LoVo (cell line): ENCODE results near the gene GBE1.
A peak's percentile ranks its signal among the peaks of the same experiment; 100 is the strongest.
"Not testable (repeated sequence)": the region's sequence is repeated elsewhere in the genome, so short reads cannot be mapped to it uniquely, and the experiment has no call there.

Source experiments
- DNase-seq: peaks from one replicate; pipeline ENCODE4 v3.0.0-alpha.2; 2016; ENCODE audit warnings: low spot score

GBE1 gene

DNA sequence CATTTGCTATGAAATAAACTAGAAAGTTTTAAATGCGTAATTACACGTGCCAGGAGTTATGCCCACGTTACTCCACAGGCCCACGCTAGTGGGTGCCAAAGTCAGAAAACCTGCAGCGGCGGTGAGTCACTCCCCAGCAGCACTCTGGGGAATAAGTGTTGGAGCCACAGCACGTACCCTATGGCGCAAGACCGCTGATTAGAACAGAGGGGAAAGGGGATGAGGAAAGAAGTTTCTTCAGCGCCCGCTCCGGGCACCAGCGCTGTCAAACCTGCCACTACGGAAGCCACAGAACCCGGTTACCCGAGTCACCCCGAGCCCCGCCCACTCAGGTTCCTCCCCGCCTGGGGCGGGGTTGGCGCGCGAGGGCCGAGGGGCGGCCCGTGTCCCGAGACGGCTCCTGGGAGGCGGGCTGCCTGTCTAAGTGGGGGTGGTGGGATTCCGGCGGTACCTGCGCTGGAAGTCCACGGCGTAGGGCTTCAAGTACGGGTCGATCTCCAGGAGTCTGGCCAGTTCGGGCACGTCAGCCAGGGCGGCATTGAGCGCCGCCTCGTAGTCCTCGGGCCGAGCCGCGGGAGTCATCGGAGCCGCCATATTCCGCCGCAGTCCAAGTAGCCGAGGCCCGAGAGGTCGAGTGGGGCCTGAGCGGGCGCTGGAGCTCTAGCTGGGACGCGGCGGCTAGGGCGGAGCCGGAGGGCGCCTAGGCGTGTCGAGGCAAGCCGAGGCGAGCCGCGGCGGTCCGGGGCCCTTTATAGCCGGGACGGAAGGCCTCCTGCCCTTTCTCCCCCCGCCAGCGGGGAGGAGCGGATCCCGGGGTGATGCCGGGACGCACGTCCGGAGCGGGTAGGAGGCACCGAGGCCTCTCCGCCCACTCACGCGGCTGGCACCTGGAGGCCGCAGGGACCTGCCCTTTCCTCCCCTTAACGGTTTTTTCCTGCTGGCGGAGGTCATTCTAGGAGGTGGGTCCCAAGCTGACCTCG lies at the start of gene GBE1:
GBE1 (minus strand) TSS at position 722 of the 980 bp plus-strand sequence; CDS start at position 594, 128 bp downstream.
- DNase-seq = peak; percentile 85

DNA sequence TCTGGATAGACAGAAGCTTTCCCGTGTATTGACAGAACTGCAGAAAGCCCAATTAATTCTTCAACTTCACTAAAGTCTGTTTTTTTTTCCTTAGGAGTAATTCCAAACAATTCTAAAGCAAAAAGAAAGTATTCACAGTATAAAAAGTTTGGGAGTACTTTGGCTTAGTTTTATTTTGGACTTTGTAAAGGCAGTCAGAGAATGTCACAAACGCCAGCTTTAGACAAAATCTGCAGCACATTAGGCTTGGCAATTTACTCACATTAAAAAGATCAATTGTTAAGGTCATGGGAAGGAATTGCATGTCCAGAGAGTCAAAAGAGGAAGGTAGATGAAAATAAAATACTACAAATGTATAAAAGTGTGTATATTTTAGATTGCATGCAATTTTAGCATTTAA lies 47.5 kb upstream of the GBE1 start:
- no peak for DNase-seq

DNA sequence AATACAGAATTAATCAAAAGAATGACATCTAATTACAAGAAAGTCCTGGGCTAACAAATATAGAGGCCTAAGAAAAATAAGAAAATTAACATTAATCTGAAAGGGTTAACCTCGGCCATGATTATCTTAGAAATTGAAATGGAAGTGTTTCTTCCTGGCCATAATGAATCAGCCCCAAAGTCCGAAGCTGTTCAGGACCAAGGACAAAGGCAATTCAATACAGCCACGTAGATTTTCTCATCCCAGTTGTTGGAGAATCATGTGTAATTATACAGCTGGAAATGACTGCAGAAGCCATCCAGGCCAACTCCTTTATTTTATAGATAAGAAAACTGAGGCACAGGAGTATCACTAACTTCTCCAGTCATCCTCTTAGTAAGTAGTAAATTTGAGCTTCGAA lies 38.0 kb upstream of the GBE1 start:
- DNase-seq = no peak

DNA sequence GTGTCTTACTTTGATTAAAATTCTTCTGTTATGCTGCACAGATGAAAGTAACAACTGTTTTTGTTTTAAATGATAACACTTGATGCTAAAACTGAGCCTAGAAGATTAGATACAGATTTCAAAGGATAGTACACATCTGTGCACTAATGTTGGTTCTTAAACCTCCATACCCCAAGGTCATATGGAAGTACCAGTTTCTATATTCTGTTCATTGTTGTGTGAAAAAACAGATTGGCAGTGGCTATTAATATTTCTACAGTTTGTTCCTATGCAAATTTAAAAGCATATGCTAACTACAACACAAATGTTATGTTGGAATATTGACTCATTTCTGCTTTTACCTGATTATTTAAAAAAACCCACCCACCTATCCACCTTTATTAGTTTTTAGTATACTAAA lies 32.0 kb upstream of the GBE1 start:
- no peak for DNase-seq

DNA sequence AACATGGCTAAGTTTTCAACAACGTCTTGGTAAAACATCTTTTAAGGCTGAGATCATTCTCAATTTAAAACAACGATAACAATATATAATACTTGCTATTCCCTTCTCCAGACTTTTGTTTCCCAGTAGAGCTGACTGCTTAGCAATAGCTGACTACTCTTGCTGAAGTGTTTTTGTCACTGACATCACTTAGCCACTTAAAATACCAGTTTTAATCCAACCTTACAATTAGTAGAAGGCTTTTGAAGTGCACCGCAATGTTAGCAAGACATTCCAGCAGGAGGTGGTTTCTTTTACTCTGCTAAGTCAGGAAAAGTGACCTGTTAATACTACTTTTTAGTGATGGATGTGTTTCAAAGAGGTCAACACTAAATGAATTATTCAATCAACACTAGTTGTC lies 28.7 kb upstream of the GBE1 start:
- DNase-seq = no peak

GRCh38 chr3:81789691-81790090 lies 28.2 kb upstream of the GBE1 start:
- no peak for DNase-seq

DNA sequence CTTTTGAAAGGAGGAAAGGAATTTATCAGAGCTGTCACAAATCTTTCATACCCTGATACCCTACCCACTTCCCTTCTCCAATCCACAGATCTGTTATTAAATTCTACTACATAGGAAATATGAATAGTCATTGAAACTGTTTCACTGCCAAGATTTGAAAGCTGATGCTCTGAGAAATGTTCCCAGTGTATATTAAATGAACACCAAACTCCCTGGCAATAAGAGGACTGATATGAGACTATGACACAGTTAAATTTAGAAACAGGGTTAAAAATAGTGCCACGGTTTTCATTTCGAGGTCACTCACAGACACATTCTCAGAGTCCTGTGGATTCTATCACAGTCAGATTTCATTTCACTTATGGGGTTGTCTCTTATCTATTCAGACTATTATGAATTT lies 27.2 kb upstream of the GBE1 start:
- DNase-seq = no peak

DNA sequence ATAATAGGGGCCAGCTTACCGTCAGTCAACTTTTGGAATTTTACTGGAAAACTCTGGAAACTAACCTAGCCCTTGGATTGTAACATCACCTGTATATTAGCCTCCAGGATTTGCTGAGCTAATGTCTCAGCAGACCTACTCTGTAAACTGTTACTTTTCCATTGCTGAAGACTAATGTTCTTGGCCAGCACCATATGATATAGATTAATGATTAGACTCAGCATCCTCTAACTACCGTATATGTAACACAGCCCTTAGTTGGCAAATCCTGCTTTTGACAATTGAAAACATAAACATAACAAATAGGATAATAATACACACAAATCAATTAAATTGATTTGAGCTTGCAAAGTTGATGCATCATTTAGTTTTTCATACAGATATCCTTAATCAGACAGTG lies 26.6 kb upstream of the GBE1 start:
- no peak for DNase-seq

- DNase-seq = no peak
Observed at GRCh38 chr3:81782585-81782984, 21.1 kb upstream of the GBE1 start.

GRCh38 chr3:81778678-81779182 lies 17.3 kb upstream of the GBE1 start:
- DNase-seq = no peak

GRCh38 chr3:81776643-81777042 lies 15.2 kb upstream of the GBE1 start:
- DNase-seq = no peak

- no peak for DNase-seq
Observed at GRCh38 chr3:81770710-81771109, 9.3 kb upstream of the GBE1 start.

GRCh38 chr3:81769299-81769698 lies 7.9 kb upstream of the GBE1 start:
- no peak for DNase-seq

- not testable (repeated sequence) for DNase-seq
Observed at GRCh38 chr3:81767250-81767859, 5.9 kb upstream of the GBE1 start.

DNA sequence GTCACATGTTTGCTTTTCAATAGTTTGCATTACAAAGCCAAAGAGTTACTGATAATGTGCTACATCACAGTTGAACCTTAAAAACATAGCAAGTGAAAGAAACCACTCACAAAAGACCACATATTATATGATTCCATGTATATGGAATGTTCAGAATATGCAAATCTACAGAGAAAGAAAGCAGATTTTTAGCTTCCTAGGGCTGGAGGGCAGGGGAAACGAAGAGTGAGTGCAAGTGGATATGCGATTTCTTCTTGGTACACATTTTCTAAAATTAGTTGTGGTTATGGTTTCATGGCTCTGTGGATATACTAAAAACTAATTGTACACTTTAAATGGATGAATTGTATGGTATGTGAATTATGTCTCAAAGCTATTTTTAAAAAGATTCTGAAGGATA lies 4.0 kb upstream of the GBE1 start:
- DNase-seq = no peak

- no peak for DNase-seq
Observed at GRCh38 chr3:81764665-81765064, 3.2 kb upstream of the GBE1 start.

DNA sequence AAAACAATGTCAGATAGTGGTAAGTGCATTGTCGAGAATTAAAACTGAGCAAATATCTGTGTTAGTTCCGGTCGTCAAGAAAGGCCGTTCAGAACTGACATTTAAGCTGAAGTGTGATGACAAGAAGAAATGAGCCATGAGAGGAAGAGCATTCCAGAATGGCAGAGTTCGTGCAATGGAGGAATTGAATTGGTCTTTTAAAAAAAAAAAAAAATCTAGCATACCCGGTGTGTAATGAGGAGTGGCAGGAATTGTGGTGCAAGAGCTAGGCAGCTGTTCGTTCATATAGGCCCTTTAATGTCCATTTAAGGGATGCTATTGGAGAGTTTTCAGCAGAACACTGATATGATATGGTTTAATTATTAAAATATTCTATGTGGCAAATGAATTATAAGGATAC lies 2.6 kb upstream of the GBE1 start:
- DNase-seq = no peak

GRCh38 chr3:81763001-81763400 lies 1.6 kb upstream of the GBE1 start:
- DNase-seq = no peak

DNA sequence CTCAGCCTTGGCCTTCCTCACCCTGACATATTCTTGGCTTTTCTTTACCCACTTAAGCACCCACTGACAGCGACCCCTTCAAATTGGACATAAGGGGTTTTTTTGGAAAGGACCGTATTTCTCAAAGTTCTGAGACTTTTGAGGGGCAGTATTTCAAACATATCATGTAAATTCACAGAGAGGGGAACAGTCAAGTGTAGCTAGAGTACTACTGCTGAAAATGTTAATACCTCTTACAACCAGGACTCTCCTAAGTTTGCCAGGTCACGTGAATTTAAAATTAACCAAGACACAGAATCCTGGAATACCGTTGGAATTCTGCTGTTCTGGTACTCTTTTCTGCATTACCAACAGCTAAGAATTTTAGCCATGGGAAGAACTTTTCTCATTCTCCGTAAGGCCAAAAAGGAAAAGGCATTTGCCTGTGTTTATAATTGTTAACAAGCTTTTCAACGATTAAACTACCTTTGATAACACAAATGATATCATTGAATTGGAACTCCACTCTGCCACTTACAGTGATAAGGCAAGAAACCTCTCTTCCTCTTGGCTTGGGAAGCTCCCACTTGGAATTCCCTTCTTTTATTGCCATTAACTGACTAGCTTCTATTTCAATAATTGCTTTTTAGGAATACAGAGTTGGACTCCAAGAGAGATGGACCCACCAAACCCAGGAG lies 597 bp upstream of the GBE1 start:
- no peak for DNase-seq

DNA sequence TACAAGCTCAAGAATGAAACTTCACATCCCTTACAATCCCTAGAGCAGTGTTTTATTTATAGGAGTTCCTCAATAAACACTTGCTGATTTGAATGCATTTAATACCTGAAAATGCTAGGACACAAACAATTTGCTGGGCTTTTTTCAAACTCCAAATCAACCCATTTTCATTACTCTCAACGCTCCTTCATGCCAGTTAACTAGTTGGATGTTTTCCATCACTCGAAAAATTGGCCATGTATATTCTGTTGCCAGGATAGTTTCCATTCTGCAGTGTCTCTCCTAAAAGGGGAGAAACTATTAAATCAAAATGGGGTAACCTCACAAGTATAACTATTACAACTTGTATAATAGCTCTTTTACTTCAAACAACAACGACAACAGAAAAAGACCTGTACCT lies 1.2 kb downstream of the GBE1 start:
- no peak for DNase-seq

DNA sequence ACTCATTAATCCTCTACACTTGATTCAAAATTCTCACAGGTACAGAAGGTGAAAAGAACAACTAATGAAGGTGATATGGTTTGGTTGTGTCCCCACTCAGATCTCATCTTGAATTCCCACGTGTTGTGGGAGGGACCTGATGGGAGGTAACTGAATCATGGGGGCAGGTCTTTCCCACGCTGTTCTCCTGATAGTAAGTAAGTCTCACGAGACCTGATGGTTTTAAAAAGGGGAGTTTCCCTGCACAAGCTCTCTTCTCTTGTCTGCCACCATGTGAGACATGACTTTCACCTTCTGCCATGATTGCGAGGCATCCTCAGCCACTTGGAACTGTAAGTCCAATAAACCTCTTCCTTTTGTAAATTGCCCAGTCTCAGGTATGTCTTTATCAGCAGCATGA lies 2.7 kb downstream of the GBE1 start:
- DNase-seq = not testable (repeated sequence)

DNA sequence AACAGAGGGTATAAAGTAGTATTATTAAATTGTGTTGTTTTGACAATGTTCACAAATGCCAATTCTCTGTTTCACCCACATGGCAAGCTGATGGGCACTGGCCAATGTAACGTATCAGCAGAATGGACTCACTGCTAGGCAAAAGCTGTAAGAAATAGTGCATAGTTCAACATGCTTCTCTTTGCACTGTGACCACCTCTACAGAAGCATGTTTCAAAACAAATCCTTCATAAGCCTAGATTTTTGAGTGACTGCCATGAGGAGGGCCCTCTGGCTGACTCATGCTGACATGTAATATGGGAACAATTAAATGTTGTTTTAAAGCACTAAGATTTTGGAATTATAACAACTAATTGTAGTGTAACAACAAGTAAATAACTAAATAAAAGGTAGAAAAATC lies 3.2 kb downstream of the GBE1 start:
- no peak for DNase-seq
